Measurements from ENCODE around the gene PRTFDC1. TPM values are rescaled to one million over a fixed set of nuclear protein-coding genes. Genes with fewer than 3 reads are reported as not detected.
"Not testable (repeated sequence)": the region's sequence is repeated elsewhere in the genome, so short reads cannot be mapped to it uniquely, and the experiment has no call there.

The PRTFDC1 gene
- total RNA-seq, 1 donor from 2014 or later, result 2.8 TPM

GRCh38 chr10:24935504-24936292 lies 16.7 kb downstream of the PRTFDC1 start:
- no peak for DNase-seq (ENCODE audit: extremely low read depth, low read depth, low spot score)

- DNase-seq (ENCODE audit: extremely low read depth, low read depth, low spot score), result no peak
These were observed 21.2 kb downstream of the PRTFDC1 start for GRCh38 chr10:24931236-24931635.

- no peak for DNase-seq (ENCODE audit: extremely low read depth, low read depth, low spot score)
These were observed 22.0 kb downstream of the PRTFDC1 start for GRCh38 chr10:24930427-24930826.

GRCh38 chr10:24929904-24930303 lies 22.5 kb downstream of the PRTFDC1 start:
- DNase-seq (ENCODE audit: extremely low read depth, low read depth, low spot score), result no peak

GRCh38 chr10:24929056-24929544 lies 23.3 kb downstream of the PRTFDC1 start:
- no peak for DNase-seq (ENCODE audit: extremely low read depth, low read depth, low spot score)

- DNase-seq (ENCODE audit: extremely low read depth, low read depth, low spot score), result no peak
These were observed 24.2 kb downstream of the PRTFDC1 start for GRCh38 chr10:24928163-24928562.

- no peak for DNase-seq (ENCODE audit: extremely low read depth, low read depth, low spot score)
These were observed 25.8 kb downstream of the PRTFDC1 start for GRCh38 chr10:24926557-24926956.

GRCh38 chr10:24925799-24926198 lies 26.6 kb downstream of the PRTFDC1 start:
- DNase-seq (ENCODE audit: extremely low read depth, low read depth, low spot score), result no peak

GRCh38 chr10:24924483-24924882 lies 27.9 kb downstream of the PRTFDC1 start:
- DNase-seq (ENCODE audit: extremely low read depth, low read depth, low spot score), result not testable (repeated sequence)

- DNase-seq (ENCODE audit: extremely low read depth, low read depth, low spot score), result not testable (repeated sequence)
These were observed 30.1 kb downstream of the PRTFDC1 start for GRCh38 chr10:24922222-24922868.

GRCh38 chr10:24920907-24921881 lies 31.2 kb downstream of the PRTFDC1 start:
- DNase-seq (ENCODE audit: extremely low read depth, low read depth, low spot score), result peak; percentile 85

GRCh38 chr10:24920192-24920591 lies 32.2 kb downstream of the PRTFDC1 start:
- DNase-seq (ENCODE audit: extremely low read depth, low read depth, low spot score), result not testable (repeated sequence)

GRCh38 chr10:24919629-24920028 lies 32.8 kb downstream of the PRTFDC1 start:
- DNase-seq (ENCODE audit: extremely low read depth, low read depth, low spot score), result not testable (repeated sequence)

- DNase-seq (ENCODE audit: extremely low read depth, low read depth, low spot score), result no peak
These were observed 34.4 kb downstream of the PRTFDC1 start for GRCh38 chr10:24917979-24918378.

- no peak for DNase-seq (ENCODE audit: extremely low read depth, low read depth, low spot score)
These were observed 34.9 kb downstream of the PRTFDC1 start for GRCh38 chr10:24917493-24917892.

GRCh38 chr10:24916365-24916764 lies 36.0 kb downstream of the PRTFDC1 start:
- no peak for DNase-seq (ENCODE audit: extremely low read depth, low read depth, low spot score)

GRCh38 chr10:24915304-24915703 lies 37.1 kb downstream of the PRTFDC1 start:
- DNase-seq (ENCODE audit: extremely low read depth, low read depth, low spot score), result no peak

GRCh38 chr10:24914148-24914547 lies 38.3 kb downstream of the PRTFDC1 start:
- DNase-seq (ENCODE audit: extremely low read depth, low read depth, low spot score), result no peak

GRCh38 chr10:24912215-24912614 lies 40.2 kb downstream of the PRTFDC1 start:
- DNase-seq (ENCODE audit: extremely low read depth, low read depth, low spot score), result no peak

GRCh38 chr10:24911029-24911428 lies 41.4 kb downstream of the PRTFDC1 start:
- no peak for DNase-seq (ENCODE audit: extremely low read depth, low read depth, low spot score)

GRCh38 chr10:24910574-24910973 lies 41.8 kb downstream of the PRTFDC1 start:
- no peak for DNase-seq (ENCODE audit: extremely low read depth, low read depth, low spot score)
